ENCODE measurements around the gene COL9A3.
"Not testable (repeated sequence)": the region's sequence is repeated elsewhere in the genome, so short reads cannot be mapped to it uniquely, and the experiment has no call there.

COL9A3 gene

GRCh38 chr20:62845416-62846160, 28.7 kb downstream of the COL9A3 start:
- TF ChIP-seq EZH2phosphoT487 (IDR thresholded peaks at IDR 0.05; ENCODE audit: low read length) = no peak
- no peak for TF ChIP-seq CTCF (IDR thresholded peaks at IDR 0.05; ENCODE audit: low read length)
- no peak for TF ChIP-seq EZH2 (optimal IDR thresholded peaks at IDR 0.05; ENCODE audit: low read depth, low read length)
- H3K4me1 ChIP-seq (ENCODE audit: low read length) = no peaks in the 10 kb centered on the region
- no peak overlapping the region for H3K4me3 ChIP-seq (ENCODE audit: low read length)
- no peak overlapping the region for H3K4me2 ChIP-seq (ENCODE audit: low read depth, low read length)
- no peaks in the 10 kb centered on the region for H3K9me2 ChIP-seq (replicated peaks; ENCODE audit: insufficient read depth, low read length)
- H3K79me2 ChIP-seq (ENCODE audit: low read length) = no peaks in the 10 kb centered on the region
- H3K9ac ChIP-seq (ENCODE audit: low read length) = no peak overlapping the region
- H3K36me3 ChIP-seq (replicated peaks; ENCODE audit: insufficient read depth, low read length) = no peaks in the 10 kb centered on the region
- no peak overlapping the region for H3K27ac ChIP-seq (ENCODE audit: low read length)
- no peak for DNase-seq
- H3K27me3 ChIP-seq (replicated peaks; ENCODE audit: insufficient read depth, low read length) = no peaks in the 10 kb centered on the region; the same call in 1 of the 2 replicates
- no peaks in the 10 kb centered on the region for H3K9me3 ChIP-seq (replicated peaks; ENCODE audit: insufficient read depth, low read length)
- no peaks in the 10 kb centered on the region for H4K20me1 ChIP-seq (ENCODE audit: insufficient read depth, low read length)
- H2AFZ ChIP-seq (ENCODE audit: low read length) = no peak overlapping the region
- peaks cover 3% of the 10 kb centered on the region; the same call in 1 of the 2 replicates for H3F3A ChIP-seq (ENCODE audit: insufficient read depth, low read length)

GRCh38 chr20:62846166-62846890, 29.5 kb downstream of the COL9A3 start:
- Histone ChIP-seq H3K27me3 (replicated peaks; ENCODE audit: insufficient read depth, low read length) (no peaks in the 10 kb centered on the region), H3K9ac (ENCODE audit: low read length) (no peak overlapping the region), H4K20me1 (ENCODE audit: insufficient read depth, low read length) (no peaks in the 10 kb centered on the region), H3K27ac (ENCODE audit: low read length) (no peak overlapping the region), H3K4me1 (ENCODE audit: low read length) (no peaks in the 10 kb centered on the region), H3K4me2 (ENCODE audit: low read depth, low read length) (no peak overlapping the region), H3K9me2 (replicated peaks; ENCODE audit: insufficient read depth, low read length) (no peaks in the 10 kb centered on the region), H3F3A (ENCODE audit: insufficient read depth, low read length) (peaks cover 3% of the 10 kb centered on the region; the same call in 1 of the 2 replicates), H3K79me2 (ENCODE audit: low read length) (no peaks in the 10 kb centered on the region), H3K4me3 (ENCODE audit: low read length) (no peak overlapping the region), H3K9me3 (replicated peaks; ENCODE audit: insufficient read depth, low read length) (no peaks in the 10 kb centered on the region), H2AFZ (ENCODE audit: low read length) (no peak overlapping the region), H3K36me3 (replicated peaks; ENCODE audit: insufficient read depth, low read length) (no peaks in the 10 kb centered on the region)
- TF ChIP-seq EZH2phosphoT487 (IDR thresholded peaks at IDR 0.05; ENCODE audit: low read length) (no peak), EZH2 (optimal IDR thresholded peaks at IDR 0.05; ENCODE audit: low read depth, low read length) (no peak), CTCF (IDR thresholded peaks at IDR 0.05; ENCODE audit: low read length) (no peak)
- no peak for DNase-seq

GRCh38 chr20:62848917-62849316, 32.1 kb downstream of the COL9A3 start:
- not testable (repeated sequence) for H3K4me2 ChIP-seq (ENCODE audit: low read depth, low read length); H3K36me3 ChIP-seq (replicated peaks; ENCODE audit: insufficient read depth, low read length); H3K9me2 ChIP-seq (replicated peaks; ENCODE audit: insufficient read depth, low read length); H3F3A ChIP-seq (ENCODE audit: insufficient read depth, low read length); DNase-seq; H3K27ac ChIP-seq (ENCODE audit: low read length); H3K9ac ChIP-seq (ENCODE audit: low read length); H3K4me3 ChIP-seq (ENCODE audit: low read length); H3K27me3 ChIP-seq (replicated peaks; ENCODE audit: insufficient read depth, low read length); H2AFZ ChIP-seq (ENCODE audit: low read length); H3K9me3 ChIP-seq (replicated peaks; ENCODE audit: insufficient read depth, low read length); H3K4me1 ChIP-seq (ENCODE audit: low read length); H3K79me2 ChIP-seq (ENCODE audit: low read length); H4K20me1 ChIP-seq (ENCODE audit: insufficient read depth, low read length)

GRCh38 chr20:62849431-62849830, 32.6 kb downstream of the COL9A3 start:
- H3K27me3 ChIP-seq (replicated peaks; ENCODE audit: insufficient read depth, low read length) = no peaks in the 10 kb centered on the region
- no peak for DNase-seq

More at GRCh38 chr20:62849431-62849830, 32.6 kb downstream of the COL9A3 start:
- H3K4me3 ChIP-seq (ENCODE audit: low read length) = no peak overlapping the region
- H3K9me3 ChIP-seq (replicated peaks; ENCODE audit: insufficient read depth, low read length) = no peaks in the 10 kb centered on the region
- H2AFZ ChIP-seq (ENCODE audit: low read length) = no peak overlapping the region
- H3K36me3 ChIP-seq (replicated peaks; ENCODE audit: insufficient read depth, low read length) = no peaks in the 10 kb centered on the region
- H3K9ac ChIP-seq (ENCODE audit: low read length) = no peak overlapping the region
- H3K79me2 ChIP-seq (ENCODE audit: low read length) = no peaks in the 10 kb centered on the region
- no peak overlapping the region for H3K27ac ChIP-seq (ENCODE audit: low read length)
- no peaks in the 10 kb centered on the region for H4K20me1 ChIP-seq (ENCODE audit: insufficient read depth, low read length)
- no peak overlapping the region for H3K4me2 ChIP-seq (ENCODE audit: low read depth, low read length)
- TF ChIP-seq EZH2phosphoT487 (IDR thresholded peaks at IDR 0.05; ENCODE audit: low read length) (no peak), CTCF (IDR thresholded peaks at IDR 0.05; ENCODE audit: low read length) (no peak), EZH2 (optimal IDR thresholded peaks at IDR 0.05; ENCODE audit: low read depth, low read length) (no peak)
- H3K9me2 ChIP-seq (replicated peaks; ENCODE audit: insufficient read depth, low read length) = no peaks in the 10 kb centered on the region
- H3F3A ChIP-seq (ENCODE audit: insufficient read depth, low read length) = peaks cover 3% of the 10 kb centered on the region; the same call in 1 of the 2 replicates
- H3K4me1 ChIP-seq (ENCODE audit: low read length) = no peaks in the 10 kb centered on the region

All from MM.1S (cell line).